ENCODE data around the gene SLC35E1.
A peak's percentile ranks its signal among the peaks of the same experiment; 100 is the strongest.

Gene SLC35E1

GRCh38 chr19:16596399-16596798 lies 24.2 kb upstream of the SLC35E1 start:
- WGBS, result 97% methylated on average over 9 of the region's 9 CpGs
- no peaks in the 10 kb centered on the region for H3K27me3 ChIP-seq (ENCODE audit: insufficient read depth, low read length)
- no peaks in the 10 kb centered on the region for H3K36me3 ChIP-seq (ENCODE audit: insufficient read depth, low read length)
- peaks cover 12% of the 10 kb centered on the region for H3K4me1 ChIP-seq (ENCODE audit: insufficient read depth, low read length)
- H3K27ac ChIP-seq (ENCODE audit: low read depth, low read length), result no peak overlapping the region
- no peaks in the 10 kb centered on the region for H3K9me3 ChIP-seq (ENCODE audit: insufficient read depth, low read depth, low read length)
- H3K9ac ChIP-seq (ENCODE audit: low read depth, low read length), result no peak overlapping the region
- no peak overlapping the region for H3K4me3 ChIP-seq (ENCODE audit: low read length)

GRCh38 chr19:16595097-16595496 lies 22.9 kb upstream of the SLC35E1 start:
- no peak overlapping the region for H3K9ac ChIP-seq (ENCODE audit: low read depth, low read length)
- no peaks in the 10 kb centered on the region for H3K9me3 ChIP-seq (ENCODE audit: insufficient read depth, low read depth, low read length)
- H3K36me3 ChIP-seq (ENCODE audit: insufficient read depth, low read length), result no peaks in the 10 kb centered on the region
- no peak overlapping the region for H3K4me3 ChIP-seq (ENCODE audit: low read length)
- H3K27me3 ChIP-seq (ENCODE audit: insufficient read depth, low read length), result no peaks in the 10 kb centered on the region
- WGBS, result 95% methylated on average over 8 of the region's 8 CpGs
- peaks cover 12% of the 10 kb centered on the region for H3K4me1 ChIP-seq (ENCODE audit: insufficient read depth, low read length)
- no peak overlapping the region for H3K27ac ChIP-seq (ENCODE audit: low read depth, low read length)

GRCh38 chr19:16594681-16595091 lies 22.5 kb upstream of the SLC35E1 start:
- H3K4me1 ChIP-seq (ENCODE audit: insufficient read depth, low read length), result peaks cover 12% of the 10 kb centered on the region
- no peak overlapping the region for H3K27ac ChIP-seq (ENCODE audit: low read depth, low read length)
- H3K9ac ChIP-seq (ENCODE audit: low read depth, low read length), result no peak overlapping the region
- 94% methylated on average over 5 of the region's 5 CpGs for WGBS
- H3K9me3 ChIP-seq (ENCODE audit: insufficient read depth, low read depth, low read length), result no peaks in the 10 kb centered on the region
- H3K27me3 ChIP-seq (ENCODE audit: insufficient read depth, low read length), result no peaks in the 10 kb centered on the region
- no peaks in the 10 kb centered on the region for H3K36me3 ChIP-seq (ENCODE audit: insufficient read depth, low read length)
- H3K4me3 ChIP-seq (ENCODE audit: low read length), result no peak overlapping the region

GRCh38 chr19:16594131-16594586 lies 21.9 kb upstream of the SLC35E1 start:
- H3K9ac ChIP-seq (ENCODE audit: low read depth, low read length), result no peak overlapping the region
- peaks cover 12% of the 10 kb centered on the region for H3K4me1 ChIP-seq (ENCODE audit: insufficient read depth, low read length)
- 93% methylated on average over 10 of the region's 10 CpGs for WGBS

GRCh38 chr19:16593181-16593580 lies 21.0 kb upstream of the SLC35E1 start:
- no peak overlapping the region for H3K4me3 ChIP-seq (ENCODE audit: low read length)
- H3K27me3 ChIP-seq (ENCODE audit: insufficient read depth, low read length), result no peaks in the 10 kb centered on the region
- H3K9me3 ChIP-seq (ENCODE audit: insufficient read depth, low read depth, low read length), result no peaks in the 10 kb centered on the region
- WGBS, result 93% methylated on average over 4 of the region's 4 CpGs
- peaks cover 17% of the 10 kb centered on the region for H3K4me1 ChIP-seq (ENCODE audit: insufficient read depth, low read length)
- H3K36me3 ChIP-seq (ENCODE audit: insufficient read depth, low read length), result no peaks in the 10 kb centered on the region
- no peak overlapping the region for H3K27ac ChIP-seq (ENCODE audit: low read depth, low read length)
- no peak overlapping the region for H3K9ac ChIP-seq (ENCODE audit: low read depth, low read length)

More at GRCh38 chr19:16594131-16594586, 21.9 kb upstream of the SLC35E1 start:
- Histone ChIP-seq H3K4me3 (ENCODE audit: low read length) (no peak overlapping the region), H3K9me3 (ENCODE audit: insufficient read depth, low read depth, low read length) (no peaks in the 10 kb centered on the region), H3K36me3 (ENCODE audit: insufficient read depth, low read length) (no peaks in the 10 kb centered on the region), H3K27ac (ENCODE audit: low read depth, low read length) (no peak overlapping the region), H3K27me3 (ENCODE audit: insufficient read depth, low read length) (no peaks in the 10 kb centered on the region)

GRCh38 chr19:16591803-16592556 lies 19.8 kb upstream of the SLC35E1 start:
- Histone ChIP-seq H3K4me1 (ENCODE audit: insufficient read depth, low read length) (peaks cover 29% of the 10 kb centered on the region), H3K9ac (ENCODE audit: low read depth, low read length) (no peak overlapping the region), H3K4me3 (ENCODE audit: low read length) (no peak overlapping the region), H3K36me3 (ENCODE audit: insufficient read depth, low read length) (no peaks in the 10 kb centered on the region), H3K27ac (ENCODE audit: low read depth, low read length) (no peak overlapping the region), H3K9me3 (ENCODE audit: insufficient read depth, low read depth, low read length) (no peaks in the 10 kb centered on the region), H3K27me3 (ENCODE audit: insufficient read depth, low read length) (no peaks in the 10 kb centered on the region)
- WGBS, result 66% methylated on average over 10 of the region's 10 CpGs

GRCh38 chr19:16590876-16591802 lies 18.9 kb upstream of the SLC35E1 start:
- H3K4me3 ChIP-seq (ENCODE audit: low read length), result no peak overlapping the region
- H3K27me3 ChIP-seq (ENCODE audit: insufficient read depth, low read length), result no peaks in the 10 kb centered on the region
- H3K4me1 ChIP-seq (ENCODE audit: insufficient read depth, low read length), result peaks cover 34% of the 10 kb centered on the region
- no peaks in the 10 kb centered on the region for H3K36me3 ChIP-seq (ENCODE audit: insufficient read depth, low read length)
- H3K9ac ChIP-seq (ENCODE audit: low read depth, low read length), result no peak overlapping the region
- no peaks in the 10 kb centered on the region for H3K9me3 ChIP-seq (ENCODE audit: insufficient read depth, low read depth, low read length)
- WGBS, result 88% methylated on average over 9 of the region's 9 CpGs
- H3K27ac ChIP-seq (ENCODE audit: low read depth, low read length), result no peak overlapping the region

GRCh38 chr19:16589917-16590316 lies 17.7 kb upstream of the SLC35E1 start:
- Histone ChIP-seq H3K9me3 (ENCODE audit: insufficient read depth, low read depth, low read length) (no peaks in the 10 kb centered on the region), H3K27me3 (ENCODE audit: insufficient read depth, low read length) (no peaks in the 10 kb centered on the region), H3K9ac (ENCODE audit: low read depth, low read length) (no peak overlapping the region), H3K27ac (ENCODE audit: low read depth, low read length) (no peak overlapping the region), H3K4me1 (ENCODE audit: insufficient read depth, low read length) (peaks cover 42% of the 10 kb centered on the region), H3K36me3 (ENCODE audit: insufficient read depth, low read length) (no peaks in the 10 kb centered on the region), H3K4me3 (ENCODE audit: low read length) (no peak overlapping the region)
- 87% methylated on average over 3 of the region's 3 CpGs for WGBS

- WGBS, result 91% methylated on average over 11 of the region's 11 CpGs
- no peaks in the 10 kb centered on the region for H3K27me3 ChIP-seq (ENCODE audit: insufficient read depth, low read length)
- no peaks in the 10 kb centered on the region for H3K36me3 ChIP-seq (ENCODE audit: insufficient read depth, low read length)
- 0 out of 2 replicates have a peak overlapping the region, but pooled peaks have one; percentile 13 for H3K27ac ChIP-seq (ENCODE audit: low read depth, low read length)
- H3K4me1 ChIP-seq (ENCODE audit: insufficient read depth, low read length), result peaks cover 49% of the 10 kb centered on the region
- H3K9ac ChIP-seq (ENCODE audit: low read depth, low read length), result no peak overlapping the region
- H3K9me3 ChIP-seq (ENCODE audit: insufficient read depth, low read depth, low read length), result no peaks in the 10 kb centered on the region
- no peak overlapping the region for H3K4me3 ChIP-seq (ENCODE audit: low read length)
These were observed 16.8 kb upstream of the SLC35E1 start for GRCh38 chr19:16588824-16589577.

- Histone ChIP-seq H3K27me3 (ENCODE audit: insufficient read depth, low read length) (no peaks in the 10 kb centered on the region), H3K36me3 (ENCODE audit: insufficient read depth, low read length) (no peaks in the 10 kb centered on the region), H3K27ac (ENCODE audit: low read depth, low read length) (peak overlapping the region; percentile 13; the same call in 1 of the 2 replicates), H3K4me1 (ENCODE audit: insufficient read depth, low read length) (peaks cover 53% of the 10 kb centered on the region), H3K4me3 (ENCODE audit: low read length) (no peak overlapping the region), H3K9ac (ENCODE audit: low read depth, low read length) (peak overlapping the region; percentile 15; the same call in 1 of the 2 replicates), H3K9me3 (ENCODE audit: insufficient read depth, low read depth, low read length) (no peaks in the 10 kb centered on the region)
- WGBS, result 76% methylated on average over 26 of the region's 26 CpGs
These were observed 15.9 kb upstream of the SLC35E1 start for GRCh38 chr19:16587833-16588823.
